ENCODE data around the gene COPZ2.

The COPZ2 gene

DNA sequence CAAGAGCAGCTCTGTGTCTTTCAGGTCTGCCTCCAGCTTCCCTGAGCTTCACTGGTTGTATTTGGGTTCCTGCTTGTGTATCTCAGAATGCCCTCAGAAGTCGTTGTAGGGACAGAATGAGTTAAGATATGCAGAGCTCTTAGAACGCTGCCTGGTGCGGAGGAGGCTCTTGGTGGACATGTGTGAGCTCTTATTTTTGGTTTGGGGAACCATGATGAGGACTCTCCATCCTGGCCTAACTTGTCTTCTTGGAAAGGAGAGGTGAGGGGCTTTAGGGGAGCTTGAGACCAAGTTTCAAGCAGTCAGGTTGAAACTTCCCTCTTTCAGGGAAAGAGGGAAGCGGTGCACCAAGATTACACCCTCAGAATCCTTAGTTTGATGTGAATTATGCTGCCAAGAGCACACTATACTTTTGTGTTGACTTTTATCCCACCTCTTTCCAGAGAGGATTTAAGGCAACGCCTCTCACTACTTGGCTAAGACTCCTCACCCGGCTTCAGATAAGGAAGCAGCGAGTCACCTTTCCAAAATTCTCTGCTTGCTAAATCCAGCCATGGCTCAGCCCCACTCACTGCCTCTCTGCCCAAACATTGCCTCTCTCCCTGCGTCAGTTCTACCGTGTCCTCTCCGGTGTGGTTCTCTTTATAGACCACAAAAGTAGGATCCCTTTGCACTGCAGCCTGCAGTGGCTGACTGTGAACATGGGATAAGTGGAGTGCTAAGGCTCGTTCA, 53.9 kb downstream of the COPZ2 start:
- no peak for DNase-seq

- DNase-seq: no peak
Measured at GRCh38 chr17:47982645-47983390, 54.8 kb downstream of the COPZ2 start.

- no peak for DNase-seq
Measured at GRCh38 chr17:47982091-47982617, 55.4 kb downstream of the COPZ2 start.

DNA sequence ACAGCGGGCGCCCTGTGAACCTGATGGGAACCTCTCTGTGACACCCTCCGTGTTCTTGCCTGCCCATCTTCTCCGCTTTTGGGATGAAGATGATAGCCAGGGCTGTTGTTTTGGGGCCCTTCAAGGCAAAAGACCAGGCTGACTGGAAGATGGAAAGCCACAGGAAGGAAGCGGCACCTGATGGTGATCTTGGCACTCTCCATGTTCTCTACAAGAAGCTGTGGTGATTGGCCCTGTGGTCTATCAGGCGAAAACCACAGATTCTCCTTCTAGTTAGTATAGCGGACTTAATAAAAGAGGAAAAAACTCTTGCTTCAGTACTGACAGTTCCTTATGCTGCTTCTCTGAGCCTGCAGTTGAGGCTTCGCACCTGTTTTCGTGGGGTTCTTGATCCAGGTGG, 56.1 kb downstream of the COPZ2 start:
- no peak for DNase-seq

DNA sequence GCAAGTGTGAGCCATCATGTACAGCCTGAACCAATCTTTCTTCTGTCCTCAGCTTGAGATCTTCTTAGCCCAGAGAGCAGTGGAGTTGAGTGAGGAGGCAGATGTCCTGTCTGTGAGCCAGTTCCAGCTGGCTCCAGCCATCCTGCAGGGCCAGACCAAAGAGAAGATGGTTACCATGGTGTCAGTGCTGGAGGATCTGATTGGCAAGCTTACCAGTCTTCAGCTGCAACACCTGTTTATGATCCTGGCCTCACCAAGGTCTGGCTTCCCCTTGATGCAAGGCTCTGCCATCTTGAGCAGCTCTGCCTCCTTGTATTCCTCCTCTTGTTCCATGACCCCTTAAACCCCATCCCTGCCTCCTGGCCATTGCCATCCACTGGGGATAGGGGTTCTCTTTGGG, 57.1 kb downstream of the COPZ2 start:
- no peak for DNase-seq

- DNase-seq: peak in 6 of 14 donors; percentile 2 to 43 (median 10)
Measured at GRCh38 chr17:47978324-47978723, 59.3 kb downstream of the COPZ2 start.

Measured in C1 segment of cervical spinal cord (tissue), 14 donors.